Measurements from ENCODE around the gene SNAI3. TPM values are rescaled to one million over a fixed set of nuclear protein-coding genes. Genes with fewer than 3 reads are reported as not detected.

SNAI3 gene
- total RNA-seq, 1 donor from 2014 or later = 2.7 TPM

DNA sequence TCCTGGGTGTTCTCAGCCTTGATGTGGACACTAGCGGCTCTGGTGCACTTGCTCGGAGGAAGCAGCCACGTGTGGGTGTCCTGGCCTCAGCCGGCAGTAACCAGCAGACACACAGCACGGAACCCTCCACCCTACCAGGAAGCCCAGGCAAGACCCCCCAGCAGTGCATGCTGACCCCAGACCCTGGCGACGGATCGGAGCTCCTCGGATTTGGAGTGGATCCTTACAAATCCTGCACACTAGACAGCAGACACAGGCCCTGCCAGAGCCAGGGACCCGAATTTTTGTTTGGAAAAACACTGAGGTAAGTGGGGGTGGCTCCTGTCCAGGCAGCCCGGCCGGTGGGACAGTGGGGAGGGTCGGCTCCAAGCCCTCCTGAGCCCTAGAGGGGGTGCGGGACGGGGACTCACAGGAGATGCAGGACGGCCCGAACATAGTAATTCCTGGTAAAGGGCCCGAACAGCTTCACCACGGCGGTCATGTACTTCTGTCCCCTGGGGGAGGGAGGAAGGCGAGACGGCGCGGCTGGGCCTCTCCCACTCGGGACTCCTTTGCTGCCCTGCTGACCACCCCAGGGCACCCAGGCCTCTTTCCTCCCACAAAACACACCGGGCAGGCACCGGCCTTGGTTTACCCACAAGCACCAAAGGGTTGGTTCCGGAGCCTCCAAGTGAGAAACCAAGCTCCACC is 39.8 kb downstream of the SNAI3 start:
- no peak for DNase-seq
- intact Hi-C loops (cut with micrococcal nuclease) = no loop called here
- peaks cover 75% of the 10 kb centered on the region for H3K4me1 Mint-ChIP-seq
- ChIA-PET CTCF (no interaction called here), POLR2A (interaction anchor here (6.4 kb wide), 1 partner anchor 9 kb away, joined by 102 read pairs; the partner anchor contains the start of gene IL17C)
- H3K4me3 Mint-ChIP-seq = no peak overlapping the region
- TF ChIP-seq, protein P1, sequence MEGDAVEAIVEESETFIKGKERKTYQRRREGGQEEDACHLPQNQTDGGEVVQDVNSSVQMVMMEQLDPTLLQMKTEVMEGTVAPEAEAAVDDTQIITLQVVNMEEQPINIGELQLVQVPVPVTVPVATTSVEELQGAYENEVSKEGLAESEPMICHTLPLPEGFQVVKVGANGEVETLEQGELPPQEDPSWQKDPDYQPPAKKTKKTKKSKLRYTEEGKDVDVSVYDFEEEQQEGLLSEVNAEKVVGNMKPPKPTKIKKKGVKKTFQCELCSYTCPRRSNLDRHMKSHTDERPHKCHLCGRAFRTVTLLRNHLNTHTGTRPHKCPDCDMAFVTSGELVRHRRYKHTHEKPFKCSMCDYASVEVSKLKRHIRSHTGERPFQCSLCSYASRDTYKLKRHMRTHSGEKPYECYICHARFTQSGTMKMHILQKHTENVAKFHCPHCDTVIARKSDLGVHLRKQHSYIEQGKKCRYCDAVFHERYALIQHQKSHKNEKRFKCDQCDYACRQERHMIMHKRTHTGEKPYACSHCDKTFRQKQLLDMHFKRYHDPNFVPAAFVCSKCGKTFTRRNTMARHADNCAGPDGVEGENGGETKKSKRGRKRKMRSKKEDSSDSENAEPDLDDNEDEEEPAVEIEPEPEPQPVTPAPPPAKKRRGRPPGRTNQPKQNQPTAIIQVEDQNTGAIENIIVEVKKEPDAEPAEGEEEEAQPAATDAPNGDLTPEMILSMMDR (IDR thresholded peaks at IDR 0.05) = no peak
- H3K27me3 Mint-ChIP-seq = no peaks in the 10 kb centered on the region
- H3K36me3 Mint-ChIP-seq (ENCODE audit: low read depth) = peaks cover 53% of the 10 kb centered on the region
- no peak for ATAC-seq (ENCODE audit: low read depth)
- H3K27ac Mint-ChIP-seq = peak overlapping the region; percentile 46
- no peaks in the 10 kb centered on the region for H3K9me3 Mint-ChIP-seq

DNA sequence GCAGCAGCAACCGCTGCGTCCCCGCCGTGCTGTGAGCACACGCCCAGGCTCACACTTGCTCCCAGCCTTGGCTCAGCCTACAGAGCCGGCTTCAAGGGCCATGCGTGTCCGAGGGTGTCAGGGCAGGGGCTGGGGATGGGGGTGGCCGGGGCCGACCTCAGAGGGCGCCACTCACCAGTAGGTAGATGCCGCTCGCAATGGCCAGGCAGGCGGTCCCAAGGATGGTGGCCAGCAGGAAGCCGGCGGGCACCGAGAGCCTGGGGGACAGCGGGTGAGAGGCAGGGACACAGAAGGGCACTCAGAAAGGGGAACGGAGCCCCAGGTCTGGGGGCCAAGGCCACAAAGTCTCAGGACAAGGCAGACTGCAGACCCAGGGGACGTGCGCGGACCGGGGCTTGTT is 40.4 kb downstream of the SNAI3 start:
- H3K36me3 Mint-ChIP-seq (ENCODE audit: low read depth) = peaks cover 48% of the 10 kb centered on the region
- peaks cover 76% of the 10 kb centered on the region for H3K4me1 Mint-ChIP-seq
- peak overlapping the region; percentile 46 for H3K27ac Mint-ChIP-seq
- ATAC-seq (ENCODE audit: low read depth) (no peak), DNase-seq (no peak)
- intact Hi-C loops (cut with micrococcal nuclease) = no loop called here
- ChIA-PET CTCF (no interaction called here), POLR2A (interaction anchor here (6.4 kb wide), 1 partner anchor 8 kb away, joined by 102 read pairs; the partner anchor contains the start of gene IL17C)
- no peak overlapping the region for H3K4me3 Mint-ChIP-seq
- no peaks in the 10 kb centered on the region for H3K9me3 Mint-ChIP-seq
- TF ChIP-seq, protein P1 (IDR thresholded peaks at IDR 0.05) = no peak
- no peaks in the 10 kb centered on the region for H3K27me3 Mint-ChIP-seq

DNA sequence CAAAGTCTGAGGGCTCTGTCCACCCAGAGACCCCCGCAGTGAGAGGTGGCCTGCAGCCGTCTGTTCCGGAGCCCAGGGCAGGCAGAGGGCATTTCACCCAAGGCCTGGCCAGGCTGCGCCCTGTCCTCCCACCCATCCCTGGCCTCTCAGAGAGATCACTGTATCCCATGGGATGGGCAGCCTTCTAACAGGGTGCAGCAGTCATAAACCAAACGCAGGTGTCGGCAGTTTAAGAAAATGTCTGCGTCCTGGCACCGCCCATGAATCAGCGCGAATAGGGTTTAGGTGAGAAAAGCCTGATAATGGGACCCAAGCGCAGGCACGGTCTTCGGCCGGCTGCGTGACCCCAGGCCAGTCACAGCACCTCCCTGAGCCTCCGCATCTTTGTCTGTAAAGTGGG is 40.9 kb downstream of the SNAI3 start:
- POLR2A ChIA-PET = no interaction called here
- Mint-ChIP-seq H3K4me1 (peaks cover 81% of the 10 kb centered on the region), H3K27ac (no peak overlapping the region), H3K9me3 (no peaks in the 10 kb centered on the region), H3K27me3 (no peaks in the 10 kb centered on the region), H3K36me3 (ENCODE audit: low read depth) (peaks cover 47% of the 10 kb centered on the region), H3K4me3 (no peak overlapping the region)
- CTCF ChIA-PET = no interaction called here
- DNase-seq = no peak
- no peak for ATAC-seq (ENCODE audit: low read depth)
- TF ChIP-seq, protein P1 (IDR thresholded peaks at IDR 0.05) = no peak
- intact Hi-C loops (cut with micrococcal nuclease) = no loop called here

DNA sequence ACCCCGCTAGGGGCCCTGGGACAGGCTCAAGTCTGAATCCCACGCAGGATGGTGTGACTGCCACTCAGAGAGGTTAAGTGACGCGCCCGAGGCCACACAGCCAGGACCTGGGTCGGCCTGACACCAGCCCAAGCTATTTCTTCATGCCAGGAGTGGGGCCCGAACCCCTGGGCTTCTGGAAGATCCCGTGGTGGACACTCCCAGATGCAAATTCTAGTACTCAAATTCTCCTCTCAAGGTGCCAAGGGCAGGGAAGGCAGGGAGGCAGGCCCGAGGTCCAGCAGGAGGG is 42.7 kb downstream of the SNAI3 start:
- H3K27me3 Mint-ChIP-seq = no peaks in the 10 kb centered on the region
- TF ChIP-seq, protein P1 (IDR thresholded peaks at IDR 0.05) = no peak
- ChIA-PET POLR2A (no interaction called here), CTCF (interaction anchor here (1.7 kb wide), 1 partner anchor 10 kb away, joined by 4 read pairs; no protein-coding TSS in a partner anchor)
- H3K4me1 Mint-ChIP-seq = peaks cover 83% of the 10 kb centered on the region
- DNase-seq = no peak
- ATAC-seq (ENCODE audit: low read depth) = no peak
- H3K27ac Mint-ChIP-seq = no peak overlapping the region
- peaks cover 37% of the 10 kb centered on the region for H3K36me3 Mint-ChIP-seq (ENCODE audit: low read depth)
- no peaks in the 10 kb centered on the region for H3K9me3 Mint-ChIP-seq
- intact Hi-C loops (cut with micrococcal nuclease) = no loop called here
- H3K4me3 Mint-ChIP-seq = no peak overlapping the region

DNA sequence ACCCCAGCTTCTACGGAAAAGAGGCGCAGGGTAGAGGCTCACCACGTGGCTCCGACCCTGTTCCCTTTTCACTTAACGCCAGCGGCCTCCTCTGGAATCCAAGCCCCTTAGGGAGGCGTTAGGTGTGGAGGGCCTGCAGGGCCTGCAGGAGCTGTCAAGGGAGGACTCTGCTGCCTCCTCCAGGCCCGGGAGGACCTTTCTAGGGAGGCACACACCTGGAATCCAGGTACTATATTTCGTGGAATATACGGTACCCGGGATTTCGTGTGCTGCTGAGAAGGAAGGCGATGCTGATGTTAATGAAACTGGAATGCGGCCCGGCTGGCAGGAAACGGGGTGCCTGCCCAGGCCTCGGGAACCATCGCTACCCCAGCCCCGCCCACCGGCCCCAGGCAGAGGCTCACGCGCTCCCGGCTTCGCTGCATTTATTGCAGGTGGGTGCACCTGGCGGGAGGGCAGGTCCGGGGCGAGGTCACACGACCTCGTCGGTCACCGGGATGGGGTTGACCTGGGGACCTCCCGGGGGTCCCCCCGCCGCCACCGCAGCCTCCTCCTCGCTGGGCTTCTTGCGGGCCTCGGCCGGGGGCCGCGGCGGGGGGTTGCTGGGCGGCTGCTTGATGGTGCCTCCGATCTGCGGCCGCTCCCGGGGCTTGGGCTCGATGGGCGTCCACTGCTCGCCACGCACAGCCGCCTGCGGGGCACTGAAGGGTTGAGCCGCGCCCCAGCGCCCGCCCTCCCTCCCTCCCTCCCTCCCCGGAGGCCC is 43.2 kb downstream of the SNAI3 start:
- DNase-seq = no peak
- peaks cover 37% of the 10 kb centered on the region for H3K36me3 Mint-ChIP-seq (ENCODE audit: low read depth)
- POLR2A ChIA-PET = interaction anchor here (0.6 to 1.3 kb wide), 4 partner anchors 7 to 37 kb away, joined by 5 read pairs; partner anchors contain the start of gene MVD
- H3K4me1 Mint-ChIP-seq = peaks cover 83% of the 10 kb centered on the region
- intact Hi-C loops (cut with micrococcal nuclease) = no loop called here
- H3K4me3 Mint-ChIP-seq = no peak overlapping the region
- peak overlapping the region; percentile 53 for H3K27ac Mint-ChIP-seq
- TF ChIP-seq, protein P1 (IDR thresholded peaks at IDR 0.05) = no peak
- ATAC-seq (ENCODE audit: low read depth) = no peak
- H3K9me3 Mint-ChIP-seq = no peaks in the 10 kb centered on the region
- CTCF ChIA-PET = interaction anchor here (1.7 kb wide), 1 partner anchor 10 kb away, joined by 4 read pairs; no protein-coding TSS in a partner anchor
- no peaks in the 10 kb centered on the region for H3K27me3 Mint-ChIP-seq
